Liver (tissue), 9 donors: ENCODE results near the gene S100PBP. TPM values are rescaled to one million over a fixed set of nuclear protein-coding genes. Genes with fewer than 3 reads are reported as not detected.

ENCODE experiments used
- DNase-seq: peaks from one replicate; pipeline ENCODE4 v3.0.0-alpha.2; 2017; ENCODE audit warnings: low spot score
- H3K27ac ChIP-seq, 2 donors: one replicate each; pipeline ENCODE4 v1.7.0; 2013; ENCODE audit warnings: inconsistent platforms in 2 of 2, low read length in 2 of 2, control low read depth in 1 of 2, low read depth in 1 of 2, mild to moderate bottlenecking in 1 of 2
- H3K27me3 ChIP-seq, 4 donors: one replicate each; pipeline versions ENCODE4 v1.6.1 to v1.7.0; 2013; ENCODE audit warnings: low read length in 3 of 4, inconsistent platforms in 1 of 4, mild to moderate bottlenecking in 1 of 4, moderate library complexity in 1 of 4; ENCODE audit not compliant: control insufficient read depth in 4 of 4, insufficient read depth in 4 of 4
- H3K36me3 ChIP-seq, 4 donors: one replicate each; pipeline versions ENCODE4 v1.6.1 to v1.7.0; 2013; ENCODE audit warnings: low read length in 3 of 4, mild to moderate bottlenecking in 3 of 4, low read depth in 1 of 4, moderate library complexity in 1 of 4; ENCODE audit not compliant: control insufficient read depth in 4 of 4, insufficient read depth in 3 of 4
- H3K4me1 ChIP-seq, 4 donors: one replicate each; pipeline versions ENCODE4 v1.6.1 to v1.7.0; 2013; ENCODE audit warnings: low read length in 3 of 4, mild to moderate bottlenecking in 3 of 4, moderate library complexity in 1 of 4; ENCODE audit not compliant: control insufficient read depth in 4 of 4, insufficient read depth in 4 of 4
- H3K4me3 ChIP-seq, 3 donors: one replicate each; pipeline versions ENCODE4 v1.6.1 to v1.7.0; 2013; ENCODE audit warnings: low read length in 3 of 3, control low read depth in 1 of 3, low read depth in 1 of 3, mild to moderate bottlenecking in 1 of 3
- H3K9ac ChIP-seq, 2 donors: one replicate each; pipeline ENCODE4 v1.7.0; 2013; ENCODE audit warnings: low read length in 2 of 2, mild to moderate bottlenecking in 2 of 2, moderate library complexity in 2 of 2, control low read depth in 1 of 2, low read depth in 1 of 2
- H3K9me3 ChIP-seq, 4 donors: one replicate each; pipeline versions ENCODE4 v1.6.1 to v1.7.0; 2013; ENCODE audit warnings: low read length in 3 of 4; ENCODE audit not compliant: control insufficient read depth in 4 of 4
- CTCF ChIP-seq: fragments of 150-350 bp; IDR thresholded peaks from 2 replicates; pipeline ENCODE4 v1.5.1; 2017; ENCODE audit warnings: improper control_type of control experiment, low read depth, low read length; ENCODE audit not compliant: missing input control
- EGR1 ChIP-seq, 2 donors: IDR thresholded peaks; 2 replicates each; pipeline ENCODE4 v1.6.1; 2016 to 2018; ENCODE audit warnings: antibody characterized with exemption in 2 of 2, low read depth in 2 of 2
- FOXA2 ChIP-seq: IDR thresholded peaks from 2 replicates; pipeline ENCODE4 v1.6.1; 2016; ENCODE audit warnings: antibody characterized with exemption
- GABPA ChIP-seq, 2 donors: IDR thresholded peaks in 1 of 2; conservative IDR thresholded peaks in 1 of 2; 2 replicates each; pipeline ENCODE4 v1.6.1; 2016; ENCODE audit warnings: antibody characterized with exemption in 2 of 2, mild to moderate bottlenecking in 1 of 2, moderate library complexity in 1 of 2
- HNF4A ChIP-seq, 2 donors: conservative IDR thresholded peaks; 2 replicates each; pipeline ENCODE4 v1.6.1; 2016; ENCODE audit warnings: antibody characterized with exemption in 2 of 2, mild to moderate bottlenecking in 2 of 2
- HNF4G ChIP-seq: IDR thresholded peaks from 2 replicates; pipeline ENCODE4 v1.6.1; 2016; ENCODE audit warnings: antibody characterized with exemption
- NR2F2 ChIP-seq: IDR thresholded peaks from 2 replicates; pipeline ENCODE4 v1.6.1; 2016; ENCODE audit warnings: antibody characterized with exemption
- RAD21 ChIP-seq, 2 donors: IDR thresholded peaks; 2 replicates each; pipeline ENCODE4 v1.6.1; 2016; ENCODE audit warnings: antibody characterized with exemption in 2 of 2, mild to moderate bottlenecking in 2 of 2
- REST ChIP-seq: IDR thresholded peaks from 2 replicates; pipeline ENCODE4 v1.6.1; 2016; ENCODE audit warnings: antibody characterized with exemption, mild to moderate bottlenecking
- RXRA ChIP-seq, 2 donors: IDR thresholded peaks; 2 replicates each; pipeline ENCODE4 v1.6.1; 2017 to 2018; ENCODE audit warnings: antibody characterized with exemption in 2 of 2, mild to moderate bottlenecking in 1 of 2
- SP1 ChIP-seq: IDR thresholded peaks from 2 replicates; pipeline ENCODE4 v1.6.1; 2018; ENCODE audit warnings: antibody characterized with exemption, mild to moderate bottlenecking
- TAF1 ChIP-seq: conservative IDR thresholded peaks from 2 replicates; pipeline ENCODE4 v1.6.1; 2016; ENCODE audit warnings: antibody characterized with exemption, mild to moderate bottlenecking
- YY1 ChIP-seq: IDR thresholded peaks from 2 replicates; pipeline ENCODE4 v1.6.1; 2016; ENCODE audit warnings: antibody characterized with exemption, mild to moderate bottlenecking
- ZBTB33 ChIP-seq: IDR thresholded peaks from 2 replicates; pipeline ENCODE4 v1.6.1; 2016; ENCODE audit warnings: antibody characterized with exemption
- whole genome bisulfite sequencing: extraction: QIAGEN DNeasy Blood & Tissue Kit; methylation state at CpG from one replicate; pipeline ENCODE4 v1.1.7; 2013; 5-methylcytosine and 5-hydroxymethylcytosine counted together
- polyA plus RNA-seq, 2 donors: library from polyadenylated mRNA; stranded (reverse) in 1 of 2; unstranded in 1 of 2; fragments of 200-250 nt in 1 of 2; fragments of >200 nt in 1 of 2; fragmentation: Nextera tagmentation in 1 of 2; extraction: Ambion mirVana in 1 of 2; gene quantifications; one replicate each; pipeline versions ENCODE4 v1.2.1 to v1.2.3, GENCODE V29; 2013 to 2015
- total RNA-seq, 2 donors: library from RNA; depleted of rRNA; stranded (reverse); fragments of >200 nt; gene quantifications; one replicate each; pipeline ENCODE4 v1.2.3, GENCODE V29; 2014
- TF ChIP-seq, protein P1 (sequence below): IDR thresholded peaks from 2 replicates; pipeline ENCODE4 v1.6.1; 2016; ENCODE audit warnings: antibody characterized with exemption
- TF ChIP-seq, protein P2 (sequence below): IDR thresholded peaks from 2 replicates; pipeline ENCODE4 v1.6.1; 2016; ENCODE audit warnings: antibody characterized with exemption
- donor health status: healthy.
- donor health status: healthy.
- donor health status: healthy.
- donor health status: healthy.
- donor health status: healthy.

The S100PBP gene
- total and polyA plus RNA-seq, 4 donors = 1.9 to 24.8 (median 11.1) TPM

DNA sequence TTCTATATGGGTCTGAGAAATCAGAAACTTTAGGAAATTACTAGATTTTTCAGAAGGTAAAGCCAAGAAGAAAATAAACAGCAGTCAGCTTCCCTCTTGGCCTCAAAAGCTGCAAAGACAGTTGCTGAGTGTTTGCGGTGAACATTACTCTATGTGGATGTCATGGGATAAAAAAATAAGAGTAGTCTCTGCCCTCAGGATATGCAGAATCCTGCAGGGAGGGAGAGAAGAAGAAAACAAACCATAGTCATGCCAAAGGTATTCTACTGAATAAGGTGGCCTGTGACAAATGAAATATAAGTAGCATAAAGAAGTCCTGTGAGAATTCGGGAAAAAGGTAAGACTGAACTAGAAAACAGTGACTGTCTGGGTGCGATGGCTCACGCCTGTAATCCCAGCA is 19.3 kb upstream of the S100PBP start:
- peaks cover 2 to 35% (median 14%) of the 10 kb centered on the region in 4 donors for H3K36me3 ChIP-seq
- WGBS = 96% methylated on average over 4 of the region's 4 CpGs
- no peaks in the 10 kb centered on the region for H3K4me1 ChIP-seq
- no peak overlapping the region for H3K9ac ChIP-seq
- no peaks in the 10 kb centered on the region for H3K9me3 ChIP-seq
- DNase-seq = no peak
- no peak overlapping the region for H3K27ac ChIP-seq
- TF ChIP-seq SP1 (no peak), HNF4A (conservative IDR thresholded peaks at IDR 0.05) (no peak), ZBTB33 (no peak), CTCF (no peak), HNF4G (no peak), FOXA2 (no peak), EGR1 (IDR thresholded peaks at IDR 0.05; ENCODE audit: low read depth in 2 of 2) (no peak), GABPA (IDR thresholded peaks at IDR 0.05 in 1 of 2, conservative IDR thresholded peaks at IDR 0.05 in 1 of 2) (no peak), REST (no peak), NR2F2 (no peak), YY1 (no peak)
- TF ChIP-seq, protein P1, sequence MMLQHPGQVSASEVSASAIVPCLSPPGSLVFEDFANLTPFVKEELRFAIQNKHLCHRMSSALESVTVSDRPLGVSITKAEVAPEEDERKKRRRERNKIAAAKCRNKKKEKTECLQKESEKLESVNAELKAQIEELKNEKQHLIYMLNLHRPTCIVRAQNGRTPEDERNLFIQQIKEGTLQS = no peak
- TF ChIP-seq, protein P2, sequence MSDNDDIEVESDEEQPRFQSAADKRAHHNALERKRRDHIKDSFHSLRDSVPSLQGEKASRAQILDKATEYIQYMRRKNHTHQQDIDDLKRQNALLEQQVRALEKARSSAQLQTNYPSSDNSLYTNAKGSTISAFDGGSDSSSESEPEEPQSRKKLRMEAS = no peak
- no peak overlapping the region for H3K4me3 ChIP-seq
- no peaks in the 10 kb centered on the region for H3K27me3 ChIP-seq

- Histone ChIP-seq H3K27ac (no peak overlapping the region), H3K9me3 (no peaks in the 10 kb centered on the region), H3K4me1 (no peaks in the 10 kb centered on the region), H3K27me3 (no peaks in the 10 kb centered on the region), H3K9ac (no peak overlapping the region), H3K36me3 (peaks cover 2 to 37% (median 13%) of the 10 kb centered on the region in 4 donors), H3K4me3 (no peak overlapping the region)
- 88% methylated on average over 8 of the region's 8 CpGs for WGBS
- TF ChIP-seq RXRA (IDR thresholded peaks at IDR 0.05) = no peak
- TF ChIP-seq, protein P2 = no peak
- no peak for TF ChIP-seq TAF1
- TF ChIP-seq, protein P1 = no peak
- TF ChIP-seq HNF4A (conservative IDR thresholded peaks at IDR 0.05) = no peak
- TF ChIP-seq HNF4G = no peak
- TF ChIP-seq YY1 = no peak
- TF ChIP-seq RAD21 (IDR thresholded peaks at IDR 0.05) = no peak
- no peak for TF ChIP-seq FOXA2
- no peak for TF ChIP-seq CTCF
- no peak for TF ChIP-seq GABPA (IDR thresholded peaks at IDR 0.05 in 1 of 2, conservative IDR thresholded peaks at IDR 0.05 in 1 of 2)
- no peak for TF ChIP-seq SP1
- DNase-seq = no peak
These were observed 18.6 kb upstream of the S100PBP start for GRCh38 chr1:32798679-32799416.
